ENCODE data around the gene TUB.

TUB gene

DNA sequence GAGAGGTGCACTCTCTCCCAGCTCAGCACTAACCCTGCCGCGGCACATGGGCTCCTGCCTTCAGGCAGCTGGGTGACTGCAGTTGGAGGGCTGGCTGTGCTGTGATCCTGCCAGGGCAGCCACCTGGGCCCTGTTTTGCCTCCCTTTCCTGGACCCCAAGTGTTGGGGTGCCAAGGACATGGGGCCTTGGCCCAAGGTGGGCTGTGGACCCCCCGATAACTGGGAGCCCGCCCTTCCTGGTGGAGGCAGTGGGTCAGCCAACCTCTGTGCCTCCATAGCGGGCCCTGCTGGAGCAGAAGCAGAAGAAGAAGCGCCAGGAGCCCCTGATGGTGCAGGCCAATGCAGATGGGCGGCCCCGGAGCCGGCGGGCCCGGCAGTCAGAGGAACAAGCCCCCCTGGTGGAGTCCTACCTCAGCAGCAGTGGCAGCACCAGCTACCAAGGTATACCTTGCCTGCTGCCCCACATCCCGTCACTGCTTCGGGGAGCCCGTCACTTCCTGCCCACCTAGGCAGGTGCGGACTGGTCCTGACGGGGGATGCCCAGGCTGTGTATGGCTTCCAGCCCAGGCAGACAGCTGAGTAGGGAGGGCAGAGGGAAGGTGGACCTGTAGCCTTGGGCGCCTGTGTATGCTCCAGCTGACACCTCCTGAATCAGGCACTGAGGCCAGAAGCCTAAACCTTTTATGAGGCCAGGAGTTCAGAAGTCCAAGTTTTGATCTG lies 8.9 kb downstream of the TUB start:
- no peak for DNase-seq

DNA sequence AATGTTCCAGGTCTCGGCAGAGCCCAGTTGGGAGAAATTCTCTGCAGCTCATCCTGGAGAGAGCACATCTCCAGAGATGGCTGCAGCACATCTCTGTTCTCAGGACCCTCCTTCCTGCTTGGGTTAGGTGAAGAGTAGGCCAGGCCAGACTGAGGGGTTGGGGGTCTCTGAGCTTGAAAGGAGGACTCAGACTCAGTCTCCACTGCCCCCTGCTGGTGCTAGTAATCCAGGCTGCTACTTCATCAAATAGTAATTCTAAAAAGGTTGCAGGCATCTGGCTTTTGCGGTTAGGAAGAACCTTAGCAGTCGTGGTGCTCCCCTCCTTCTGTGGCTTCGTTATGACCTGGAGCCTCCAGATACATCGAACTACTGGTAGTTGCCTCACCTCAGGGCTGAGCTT lies 9.7 kb downstream of the TUB start:
- peak in 14 of 56 donors; percentile 6 to 68 (median 24) for DNase-seq

DNA sequence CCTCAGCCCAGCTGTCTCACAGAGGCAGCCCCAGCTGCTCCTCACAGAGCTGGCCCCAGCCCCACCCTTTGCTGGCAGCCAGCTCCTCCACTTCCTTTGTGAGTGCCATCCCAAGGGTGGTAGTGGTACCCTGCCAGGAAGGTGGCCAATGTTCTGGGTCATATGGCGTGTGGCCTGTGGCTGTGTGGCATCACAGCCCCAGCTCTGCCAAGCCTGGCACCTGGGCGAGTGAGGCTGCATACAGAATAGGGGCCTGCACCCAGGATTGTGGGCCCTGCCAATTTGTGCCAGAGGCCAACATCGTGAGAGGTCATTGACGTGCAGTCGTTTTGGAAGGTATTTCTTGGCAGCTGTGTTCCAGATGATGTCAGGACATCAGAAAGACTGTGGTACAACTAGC lies 10.7 kb downstream of the TUB start:
- DNase-seq: no peak

DNA sequence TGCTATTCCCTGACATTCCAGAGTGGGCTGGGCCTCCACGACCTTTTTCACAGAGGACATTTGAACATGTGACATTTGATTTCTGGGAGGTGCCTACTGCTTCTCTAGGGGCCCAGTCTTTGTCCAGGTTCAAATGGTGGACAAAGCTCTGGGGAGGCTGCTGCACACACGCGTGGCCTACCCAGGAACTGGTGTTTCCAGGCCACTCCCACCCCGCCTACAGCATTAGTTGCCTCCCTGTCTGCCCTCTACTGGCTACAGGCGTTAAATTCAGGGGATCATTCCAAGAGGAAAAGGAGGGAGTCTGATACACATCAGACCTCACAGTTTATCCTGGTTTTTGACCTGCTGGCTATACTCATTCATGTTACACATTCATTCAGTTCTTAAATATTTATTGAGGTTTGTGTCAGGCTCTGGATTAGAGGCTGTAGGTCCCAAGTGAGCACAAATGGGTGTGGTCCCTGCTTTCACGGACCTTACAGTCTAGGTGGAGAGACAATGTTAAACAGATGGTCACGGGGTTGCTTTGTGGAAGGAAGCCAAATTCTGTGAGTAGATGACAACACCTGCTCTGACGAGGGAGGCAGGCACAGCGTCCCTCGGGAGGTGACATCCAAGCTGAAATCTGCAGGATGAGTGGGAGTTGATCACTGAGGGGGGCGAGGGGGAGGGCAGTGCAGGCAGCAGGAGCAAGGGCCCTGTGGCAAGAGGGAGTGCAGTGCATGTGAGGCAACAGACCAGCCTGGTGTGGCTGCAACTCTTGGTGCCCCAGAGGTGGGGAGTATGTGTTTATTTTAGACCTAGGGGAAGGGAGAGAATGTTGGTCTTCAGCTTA lies 11.8 kb downstream of the TUB start:
- peak in 19 of 56 donors; percentile 13 to 59 (median 31) for DNase-seq

DNA sequence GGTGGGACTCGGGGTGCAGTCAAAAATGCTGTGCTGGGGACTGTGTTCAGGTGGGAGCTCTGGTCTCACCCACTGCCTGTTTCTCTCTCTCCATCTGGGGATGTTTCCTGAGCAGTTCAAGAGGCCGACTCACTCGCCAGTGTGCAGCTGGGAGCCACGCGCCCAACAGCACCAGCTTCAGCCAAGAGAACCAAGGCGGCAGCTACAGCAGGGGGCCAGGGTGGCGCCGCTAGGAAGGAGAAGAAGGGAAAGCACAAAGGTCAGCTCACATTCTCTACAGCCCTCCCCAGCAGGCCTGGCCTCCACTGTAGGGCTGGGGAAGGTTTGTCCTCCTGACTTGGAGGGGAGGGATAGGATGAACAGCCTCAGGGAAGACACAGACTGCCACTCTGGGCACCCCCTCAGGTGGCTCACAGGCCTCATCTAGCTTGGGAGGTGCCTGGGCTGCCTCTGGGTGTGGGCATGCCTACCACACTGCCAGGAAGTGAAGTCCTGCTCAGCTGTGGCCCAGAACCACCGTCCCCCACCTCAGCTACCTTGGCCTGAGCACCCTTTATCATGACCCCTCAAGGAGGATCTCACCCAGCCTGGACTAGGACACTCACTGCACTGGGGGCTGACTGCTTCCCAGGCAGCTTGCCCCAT lies 13.0 kb downstream of the TUB start:
- DNase-seq: no peak

DNA sequence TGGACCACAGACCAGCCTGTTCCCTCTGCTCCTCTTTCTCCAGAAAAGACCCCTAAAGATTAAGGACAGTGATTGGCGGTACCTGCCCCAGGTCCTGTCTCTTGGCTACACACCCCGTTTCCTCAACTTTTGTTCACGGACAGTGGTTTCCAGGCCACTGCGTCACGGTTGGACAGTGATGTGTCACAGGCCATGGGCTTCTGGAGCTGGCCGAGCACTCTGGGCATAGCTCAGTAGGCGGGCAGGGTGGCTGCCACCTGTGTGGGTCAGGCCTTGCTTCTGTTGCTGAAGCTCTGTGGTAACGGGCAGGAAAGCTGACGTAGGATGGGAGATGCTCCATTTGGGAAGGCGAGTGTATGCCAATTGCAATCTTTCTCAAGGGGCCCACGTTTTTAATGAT lies 13.6 kb downstream of the TUB start:
- DNase-seq: no peak

DNA sequence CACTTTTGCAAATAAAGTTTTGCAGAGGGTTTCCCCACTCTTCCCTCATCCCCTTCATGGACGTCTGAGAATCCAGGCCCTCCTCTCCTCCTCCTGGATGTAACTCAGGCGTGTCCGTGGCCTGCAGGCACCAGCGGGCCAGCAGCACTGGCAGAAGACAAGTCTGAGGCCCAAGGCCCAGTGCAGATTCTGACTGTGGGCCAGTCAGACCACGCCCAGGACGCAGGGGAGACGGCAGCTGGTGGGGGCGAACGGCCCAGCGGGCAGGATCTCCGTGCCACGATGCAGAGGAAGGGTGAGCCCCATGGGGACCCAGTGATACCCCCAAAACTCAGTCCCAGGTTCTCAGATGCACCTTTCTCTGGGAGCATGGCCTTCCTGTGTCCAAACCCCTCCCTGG lies 14.4 kb downstream of the TUB start:
- DNase-seq: no peak

DNA sequence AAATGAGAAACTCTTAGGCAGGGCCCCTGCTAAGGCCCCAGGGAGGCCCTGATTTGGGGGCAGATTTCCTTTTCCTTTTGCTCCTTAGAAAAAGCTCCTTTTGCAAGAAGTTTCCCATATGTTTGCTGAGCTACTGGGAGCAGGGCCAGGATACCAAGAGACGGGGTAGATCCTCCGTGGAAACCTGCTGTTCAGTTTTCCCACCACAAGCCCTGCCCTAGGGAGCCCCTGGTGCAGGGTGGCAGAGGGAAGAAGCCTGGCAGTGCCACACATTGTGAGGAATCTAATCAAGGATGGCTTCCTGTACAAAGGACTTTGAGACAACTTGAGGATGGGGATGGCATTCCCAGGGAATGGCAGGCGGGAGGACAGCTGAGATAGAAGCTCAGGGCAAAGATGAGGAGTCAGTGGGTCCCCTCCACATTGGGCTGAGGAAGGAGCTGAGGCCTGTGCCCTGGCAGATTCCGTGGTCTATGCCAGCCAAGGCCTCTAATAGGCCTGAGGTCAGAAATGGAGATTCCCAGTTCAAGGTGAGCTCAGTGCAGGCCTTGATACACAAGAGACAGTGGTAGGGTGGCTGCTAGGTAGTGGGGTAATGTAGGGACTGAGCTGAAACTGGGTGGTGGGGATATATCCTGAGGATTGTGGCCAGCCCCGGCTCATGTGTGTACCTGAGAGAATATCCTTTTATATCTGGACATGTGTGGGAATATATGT lies 15.0 kb downstream of the TUB start:
- DNase-seq: no peak

DNA sequence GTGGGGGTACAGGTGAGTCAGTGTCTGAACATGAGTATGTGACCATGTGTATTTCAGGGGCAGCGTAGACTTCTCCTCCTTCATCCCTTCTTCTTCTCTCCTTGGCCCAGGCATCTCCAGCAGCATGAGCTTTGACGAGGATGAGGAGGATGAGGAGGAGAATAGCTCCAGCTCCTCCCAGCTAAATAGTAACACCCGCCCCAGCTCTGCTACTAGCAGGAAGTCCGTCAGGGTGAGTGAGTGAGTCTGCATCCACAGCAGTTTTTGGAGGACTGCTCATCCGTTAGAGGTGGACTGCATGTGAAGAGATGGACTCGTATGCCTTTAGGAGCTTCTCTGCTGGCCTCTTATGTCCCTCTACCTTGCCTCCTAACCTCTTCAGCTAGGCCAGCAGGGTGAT lies 15.6 kb downstream of the TUB start:
- no peak for DNase-seq

DNA sequence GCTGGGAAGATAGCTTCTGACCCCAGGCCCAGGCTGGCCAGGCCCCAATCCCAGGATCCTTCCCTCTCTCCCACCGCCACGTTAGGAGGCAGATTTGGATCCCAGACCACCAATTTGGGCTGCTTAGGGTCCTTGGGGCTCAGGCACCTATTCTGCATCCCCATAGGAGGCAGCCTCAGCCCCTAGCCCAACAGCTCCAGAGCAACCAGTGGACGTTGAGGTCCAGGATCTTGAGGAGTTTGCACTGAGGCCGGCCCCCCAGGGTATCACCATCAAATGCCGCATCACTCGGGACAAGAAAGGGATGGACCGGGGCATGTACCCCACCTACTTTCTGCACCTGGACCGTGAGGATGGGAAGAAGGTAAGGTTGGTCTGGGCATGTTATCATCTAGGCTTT lies 16.1 kb downstream of the TUB start:
- DNase-seq: no peak

DNA sequence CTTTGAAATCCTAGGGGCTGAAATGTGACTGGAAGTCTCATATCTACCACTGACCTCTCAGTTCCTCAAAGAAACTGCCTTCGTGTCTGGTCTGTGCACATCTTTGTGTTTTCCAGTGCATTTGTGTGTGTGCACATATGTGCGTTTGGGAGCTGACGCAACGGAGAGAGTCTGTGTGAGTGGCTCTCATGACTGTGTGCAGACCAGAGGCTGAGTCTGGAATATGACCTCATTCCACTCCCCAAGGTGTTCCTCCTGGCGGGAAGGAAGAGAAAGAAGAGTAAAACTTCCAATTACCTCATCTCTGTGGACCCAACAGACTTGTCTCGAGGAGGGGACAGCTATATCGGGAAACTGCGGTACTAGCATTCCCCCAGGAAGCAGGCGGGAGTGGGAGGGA lies 16.5 kb downstream of the TUB start:
- no peak for DNase-seq

DNA sequence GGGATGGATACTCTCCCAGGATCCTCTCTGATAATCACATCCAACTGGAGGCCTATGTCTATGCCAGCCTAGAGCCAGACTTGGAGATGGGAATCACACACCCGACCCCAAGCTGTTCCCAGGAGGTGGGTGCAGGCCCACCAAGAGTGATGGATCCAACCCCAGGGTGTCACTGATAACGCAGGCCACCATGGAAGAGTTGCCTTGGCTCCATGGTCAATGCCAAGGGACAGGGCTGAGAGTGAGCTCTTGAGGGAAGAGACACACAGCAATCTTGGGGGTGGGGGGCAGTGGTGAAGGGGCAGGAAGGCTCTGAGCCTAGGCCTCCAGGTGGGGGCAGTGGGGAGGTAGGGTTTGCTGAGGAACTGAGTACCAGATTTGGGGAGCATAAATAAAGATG lies 16.9 kb downstream of the TUB start:
- no peak for DNase-seq

DNA sequence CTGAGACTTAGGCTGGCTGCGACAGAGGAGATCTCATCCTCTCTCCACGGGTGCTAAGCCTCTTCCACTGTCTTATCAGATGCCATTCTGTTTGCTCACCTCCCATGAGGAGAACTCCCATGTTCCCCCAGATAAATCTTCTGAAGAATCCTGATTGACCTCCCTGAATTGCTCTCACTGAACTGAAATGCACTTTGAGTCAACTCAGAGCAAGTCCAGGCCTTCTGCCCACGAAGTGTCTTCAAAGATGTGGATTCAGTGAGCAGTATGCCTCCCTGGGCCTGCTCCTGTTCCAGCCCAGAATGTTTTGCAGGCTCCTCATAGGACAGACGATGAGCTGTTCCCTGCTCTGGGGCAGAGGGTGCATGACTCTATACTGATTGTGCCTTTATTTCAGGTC lies 17.4 kb downstream of the TUB start:
- DNase-seq: no peak

DNA sequence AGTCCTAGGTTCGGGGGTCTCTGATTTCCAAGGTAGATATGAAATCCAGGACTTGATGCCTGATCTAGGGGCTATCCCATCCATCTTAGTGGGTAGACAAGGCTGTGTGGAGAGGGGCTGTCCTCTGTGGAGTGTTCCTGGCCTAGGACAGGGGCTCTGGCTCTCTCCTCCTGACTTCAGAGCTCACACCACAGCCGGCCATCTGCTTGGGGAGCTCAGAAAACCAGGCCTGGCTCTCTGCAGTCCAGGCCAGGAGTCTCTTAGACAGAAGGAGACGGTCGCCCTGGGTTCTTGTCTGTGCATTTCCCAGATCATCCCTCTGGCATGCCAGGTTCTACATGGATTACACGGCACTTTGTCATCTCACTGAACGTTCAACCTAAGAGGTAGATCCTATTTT lies 17.9 kb downstream of the TUB start:
- no peak for DNase-seq

DNA sequence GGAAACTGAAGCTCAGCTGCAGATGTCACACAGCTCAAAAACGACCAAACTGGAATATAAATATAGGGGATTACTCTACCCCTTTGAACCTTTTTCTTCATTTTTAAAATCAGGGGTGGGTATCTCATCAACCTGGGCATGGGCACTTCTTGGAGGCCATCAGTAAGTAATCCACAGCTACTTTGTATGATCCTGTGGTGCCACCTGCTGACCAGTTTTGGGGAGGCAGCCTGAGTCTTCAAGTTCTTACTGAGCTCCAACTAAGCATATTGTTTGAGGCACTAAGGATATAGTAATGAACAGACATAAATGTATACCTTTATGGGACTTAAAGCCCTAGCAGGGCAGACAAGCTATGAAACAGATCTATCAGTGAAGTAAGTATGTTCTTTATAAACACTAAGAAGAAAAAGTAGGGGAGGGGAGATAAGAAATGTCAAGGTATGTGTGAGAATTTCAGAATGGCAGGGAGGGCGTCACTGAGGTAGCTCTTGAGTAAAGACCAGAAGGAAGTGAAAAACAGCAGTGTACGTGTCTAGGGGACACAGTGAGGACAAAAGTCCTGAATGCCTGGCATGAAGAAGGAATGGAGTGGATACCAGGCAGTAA lies 18.4 kb downstream of the TUB start:
- peak in 39 of 56 donors; percentile 18 to 87 (median 53) for DNase-seq

DNA sequence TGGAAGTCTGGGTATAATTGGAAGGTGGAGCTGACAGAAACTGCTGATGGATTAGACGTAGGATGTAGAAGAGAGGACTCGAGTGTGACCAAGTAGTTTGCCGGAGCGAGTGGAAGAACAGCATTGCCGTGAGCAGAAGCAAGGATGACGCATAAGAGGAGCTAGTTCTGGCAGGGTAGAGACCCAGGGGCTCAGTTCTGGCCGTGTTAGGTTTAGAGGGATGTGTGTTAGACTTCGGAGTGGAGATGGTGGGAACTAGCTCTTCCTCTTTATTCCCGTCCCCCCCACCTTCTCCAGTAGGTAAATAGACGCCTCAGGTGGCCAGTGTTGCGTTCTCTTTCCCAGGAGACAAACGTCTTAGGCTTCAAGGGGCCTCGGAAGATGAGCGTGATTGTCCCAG lies 19.1 kb downstream of the TUB start:
- no peak for DNase-seq

DNA sequence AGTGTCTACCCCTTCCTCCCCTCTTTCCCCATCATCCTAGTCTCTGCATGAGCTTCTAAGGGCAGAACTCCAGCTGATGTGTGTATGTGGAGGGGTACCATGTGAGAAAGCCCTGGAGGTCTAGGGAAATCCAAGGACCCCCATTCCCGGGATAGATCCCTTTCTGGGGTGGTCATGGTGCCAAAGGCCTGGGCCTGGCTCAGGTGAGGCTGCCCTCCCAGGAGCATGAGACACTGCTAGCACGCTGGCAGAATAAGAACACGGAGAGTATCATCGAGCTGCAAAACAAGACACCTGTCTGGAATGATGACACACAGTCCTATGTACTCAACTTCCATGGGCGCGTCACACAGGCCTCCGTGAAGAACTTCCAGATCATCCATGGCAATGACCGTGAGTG lies 19.6 kb downstream of the TUB start:
- DNase-seq: no peak

DNA sequence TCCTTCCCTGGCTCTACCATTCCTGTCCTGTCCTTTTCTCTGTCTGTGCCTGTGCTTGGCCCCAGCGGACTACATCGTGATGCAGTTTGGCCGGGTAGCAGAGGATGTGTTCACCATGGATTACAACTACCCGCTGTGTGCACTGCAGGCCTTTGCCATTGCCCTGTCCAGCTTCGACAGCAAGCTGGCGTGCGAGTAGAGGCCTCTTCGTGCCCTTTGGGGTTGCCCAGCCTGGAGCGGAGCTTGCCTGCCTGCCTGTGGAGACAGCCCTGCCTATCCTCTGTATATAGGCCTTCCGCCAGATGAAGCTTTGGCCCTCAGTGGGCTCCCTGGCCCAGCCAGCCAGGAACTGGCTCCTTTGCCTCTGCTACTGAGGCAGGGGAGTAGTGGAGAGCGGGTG lies 20.4 kb downstream of the TUB start:
- DNase-seq: no peak

DNA sequence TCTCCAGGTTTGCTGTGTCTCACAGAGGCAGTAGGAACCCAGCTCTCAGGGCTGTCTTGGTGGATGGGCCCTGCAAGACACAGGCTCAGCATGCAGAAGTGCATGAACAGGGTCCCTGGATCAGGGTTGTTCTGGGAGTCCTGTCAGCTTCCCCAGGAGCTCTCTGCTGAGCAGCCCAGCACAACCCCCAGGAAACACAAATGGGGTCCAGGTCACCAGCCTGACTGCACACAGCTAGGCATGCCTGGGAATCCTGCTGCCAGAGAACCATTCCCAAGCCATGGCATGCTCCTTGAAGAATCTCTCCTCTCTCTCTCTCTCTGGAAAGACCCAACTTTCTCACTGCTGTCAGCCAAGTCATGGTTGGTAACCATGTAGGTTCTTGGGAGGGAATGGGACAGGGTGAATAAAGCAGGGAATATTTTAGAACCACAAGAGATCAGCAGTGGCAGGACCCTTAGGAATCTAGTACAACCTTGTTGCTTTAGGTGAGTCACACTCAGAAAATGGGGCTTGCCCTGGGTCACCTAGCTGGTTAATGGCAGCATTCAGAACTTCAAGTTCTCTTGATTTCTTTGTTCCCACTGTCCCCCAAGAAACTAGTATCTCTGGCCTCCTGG lies 21.4 kb downstream of the TUB start:
- no peak for DNase-seq

DNA sequence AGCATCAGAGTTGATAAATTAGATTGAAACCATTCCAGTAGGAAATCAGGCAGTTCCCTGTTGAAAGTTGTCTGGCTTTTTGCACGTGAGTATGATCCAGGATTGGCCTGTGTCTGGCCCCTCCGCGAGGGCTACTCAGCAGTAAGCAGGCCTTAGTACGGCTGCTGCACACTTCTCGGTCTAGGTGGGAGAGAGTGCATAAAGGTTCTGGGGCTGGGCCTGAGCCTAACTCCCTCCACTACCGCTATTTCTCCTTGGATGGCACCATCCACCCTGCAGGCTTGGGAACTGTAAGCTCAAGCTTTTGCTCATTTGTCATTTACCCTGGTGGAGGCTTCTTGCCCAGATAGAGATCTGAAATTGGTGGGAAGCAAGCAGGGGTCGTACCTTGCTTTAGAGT lies 22.0 kb downstream of the TUB start:
- DNase-seq: no peak

DNA sequence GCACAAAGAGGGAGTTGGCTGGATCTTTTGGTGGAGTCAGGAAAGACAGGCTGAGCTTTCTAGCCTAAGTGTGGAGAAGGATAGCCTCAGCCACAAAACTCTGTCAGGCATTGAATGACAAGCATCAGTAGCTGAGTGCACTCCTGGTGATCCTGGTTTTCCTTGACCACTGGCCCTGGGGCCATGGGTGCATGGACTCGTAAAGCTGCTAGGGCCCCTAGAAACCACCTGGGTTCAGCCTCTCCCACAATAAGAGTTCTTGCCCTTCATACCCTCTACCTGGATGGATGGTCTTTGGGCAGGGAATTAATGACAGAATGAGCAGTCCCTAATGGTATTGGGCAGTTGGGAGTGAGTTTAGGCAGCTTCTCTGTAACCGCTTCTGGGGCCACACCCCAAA lies 22.9 kb downstream of the TUB start:
- no peak for DNase-seq
